Stomach (tissue), 9 donors: ENCODE results near the gene FOXO6. TPM values are rescaled to one million over a fixed set of nuclear protein-coding genes. Genes with fewer than 3 reads are reported as not detected.

Experiments
- DNase-seq, 2 donors: peaks; one replicate each; pipeline versions ENCODE4 v3.0.0 to v3.0.0-alpha.2; 2013 to 2019
- H3K27ac ChIP-seq, 5 donors: fragments of 200-600 bp in 4 of 5; sonication (generic) in 4 of 5; one replicate each; pipeline ENCODE4 v1.5.1; 2013 to 2019; ENCODE audit warnings: mild to moderate bottlenecking in 1 of 5, moderate library complexity in 1 of 5
- H3K27me3 ChIP-seq, 3 donors: fragments of 200-600 bp; sonication (generic); one replicate each; pipeline ENCODE4 v1.5.1; 2017 to 2019; ENCODE audit warnings: mixed run types in 1 of 3
- H3K36me3 ChIP-seq, 4 donors: fragments of 200-600 bp; sonication (generic); 1 replicate in 3 of 4; 2 replicates in 1 of 4; pipeline ENCODE4 v1.5.1; 2016 to 2019
- H3K4me1 ChIP-seq, 4 donors: fragments of 200-600 bp; sonication (generic); one replicate each; pipeline ENCODE4 v1.5.1; 2016 to 2019
- H3K4me3 ChIP-seq, 4 donors: fragments of 200-600 bp; sonication (generic) in 3 of 4; one replicate each; pipeline ENCODE4 v1.5.1; 2016 to 2019; ENCODE audit warnings: mild to moderate bottlenecking in 1 of 4
- H3K9me3 ChIP-seq, 4 donors: fragments of 200-600 bp; sonication (generic); one replicate each; pipeline ENCODE4 v1.5.1; 2016 to 2019
- EP300 ChIP-seq: sonication (generic); formaldehyde crosslinking; IDR thresholded peaks from one replicate; pipeline ENCODE4 v1.6.1; 2017; ENCODE audit warnings: antibody characterized with exemption
- POLR2A ChIP-seq, 4 donors: fragments of 450-650 bp; IDR thresholded peaks; one replicate each; pipeline ENCODE4 v1.6.1; 2016; ENCODE audit warnings: antibody characterized with exemption in 4 of 4, control low read depth in 2 of 4, mild to moderate bottlenecking in 1 of 4, moderate library complexity in 1 of 4
- POLR2AphosphoS5 ChIP-seq, 3 donors: sonication (generic); formaldehyde crosslinking; IDR thresholded peaks; one replicate each; pipeline ENCODE4 v1.6.1; 2016; ENCODE audit warnings: antibody characterized with exemption in 3 of 3
- WGBS, 5 donors: extraction: QIAGEN DNeasy Blood & Tissue Kit in 3 of 5; methylation state at CpG; one replicate each; pipeline versions ENCODE4 v1.1.5 to v1.1.7; 2013 to 2018; 5-methylcytosine and 5-hydroxymethylcytosine counted together
- intact Hi-C: fragments of 100-400 bp; cut with DNase I; formaldehyde crosslinking; loops from one replicate; pipeline ENCODE4 v1.15.1; 2023; ENCODE audit warnings: low total_unique reads
- polyA plus RNA-seq, 3 donors: library from polyadenylated mRNA; stranded (reverse); fragments of 200-250 nt; gene quantifications; one replicate each; pipeline ENCODE4 v1.2.3, GENCODE V29; 2013
- total RNA-seq, 5 donors: library from RNA; depleted of rRNA; stranded (reverse); fragments of >200 nt; gene quantifications; one replicate each; pipeline versions ENCODE4 v1.1.0 to v1.2.3, GENCODE V29; 2014 to 2016
- TF ChIP-seq, protein P1 (sequence below), 7 experiments: fragments of 450-650 bp in 4 of 7; fragments of 200-600 bp in 3 of 7; sonication (generic) in 3 of 7; IDR thresholded peaks; one replicate each; pipeline ENCODE4 v1.5.1; 2016 to 2019; ENCODE audit warnings: antibody characterized with exemption in 7 of 7, control low read depth in 2 of 7, mild to moderate bottlenecking in 1 of 7
- donor health status: healthy with polysubstance abuse.
- donor health status: Bipolar disorder and iron deficiency.
- donor health status: healthy.

The FOXO6 gene
- total and polyA plus RNA-seq, 8 donors: under 0.01 to 1.1 (median 0.60) TPM; not detected in 4

- 82 to 91% (median 90%) methylated on average over 2 to 3 of the region's 3 CpGs for whole genome bisulfite sequencing, 5 donors
- H3K27ac ChIP-seq: no peak overlapping the region
- intact Hi-C loops: no loop called here
- H3K4me3 ChIP-seq: no peak overlapping the region
- H3K27me3 ChIP-seq: peaks cover 0 to 29% (median 5%) of the 10 kb centered on the region in 3 donors
- no peaks in the 10 kb centered on the region for H3K36me3 ChIP-seq
- H3K9me3 ChIP-seq: no peaks in the 10 kb centered on the region
- H3K4me1 ChIP-seq: peaks cover 0 to 13% (median 0%) of the 10 kb centered on the region in 4 donors
- TF ChIP-seq, protein P1, sequence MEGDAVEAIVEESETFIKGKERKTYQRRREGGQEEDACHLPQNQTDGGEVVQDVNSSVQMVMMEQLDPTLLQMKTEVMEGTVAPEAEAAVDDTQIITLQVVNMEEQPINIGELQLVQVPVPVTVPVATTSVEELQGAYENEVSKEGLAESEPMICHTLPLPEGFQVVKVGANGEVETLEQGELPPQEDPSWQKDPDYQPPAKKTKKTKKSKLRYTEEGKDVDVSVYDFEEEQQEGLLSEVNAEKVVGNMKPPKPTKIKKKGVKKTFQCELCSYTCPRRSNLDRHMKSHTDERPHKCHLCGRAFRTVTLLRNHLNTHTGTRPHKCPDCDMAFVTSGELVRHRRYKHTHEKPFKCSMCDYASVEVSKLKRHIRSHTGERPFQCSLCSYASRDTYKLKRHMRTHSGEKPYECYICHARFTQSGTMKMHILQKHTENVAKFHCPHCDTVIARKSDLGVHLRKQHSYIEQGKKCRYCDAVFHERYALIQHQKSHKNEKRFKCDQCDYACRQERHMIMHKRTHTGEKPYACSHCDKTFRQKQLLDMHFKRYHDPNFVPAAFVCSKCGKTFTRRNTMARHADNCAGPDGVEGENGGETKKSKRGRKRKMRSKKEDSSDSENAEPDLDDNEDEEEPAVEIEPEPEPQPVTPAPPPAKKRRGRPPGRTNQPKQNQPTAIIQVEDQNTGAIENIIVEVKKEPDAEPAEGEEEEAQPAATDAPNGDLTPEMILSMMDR (IDR thresholded peaks at IDR 0.05): no peak
- TF ChIP-seq POLR2AphosphoS5 (IDR thresholded peaks at IDR 0.05) (no peak), EP300 (no peak), POLR2A (IDR thresholded peaks at IDR 0.05) (no peak)
- no peak for DNase-seq
Measured at GRCh38 chr1:41397753-41398330, 36.6 kb downstream of the FOXO6 start.

DNA sequence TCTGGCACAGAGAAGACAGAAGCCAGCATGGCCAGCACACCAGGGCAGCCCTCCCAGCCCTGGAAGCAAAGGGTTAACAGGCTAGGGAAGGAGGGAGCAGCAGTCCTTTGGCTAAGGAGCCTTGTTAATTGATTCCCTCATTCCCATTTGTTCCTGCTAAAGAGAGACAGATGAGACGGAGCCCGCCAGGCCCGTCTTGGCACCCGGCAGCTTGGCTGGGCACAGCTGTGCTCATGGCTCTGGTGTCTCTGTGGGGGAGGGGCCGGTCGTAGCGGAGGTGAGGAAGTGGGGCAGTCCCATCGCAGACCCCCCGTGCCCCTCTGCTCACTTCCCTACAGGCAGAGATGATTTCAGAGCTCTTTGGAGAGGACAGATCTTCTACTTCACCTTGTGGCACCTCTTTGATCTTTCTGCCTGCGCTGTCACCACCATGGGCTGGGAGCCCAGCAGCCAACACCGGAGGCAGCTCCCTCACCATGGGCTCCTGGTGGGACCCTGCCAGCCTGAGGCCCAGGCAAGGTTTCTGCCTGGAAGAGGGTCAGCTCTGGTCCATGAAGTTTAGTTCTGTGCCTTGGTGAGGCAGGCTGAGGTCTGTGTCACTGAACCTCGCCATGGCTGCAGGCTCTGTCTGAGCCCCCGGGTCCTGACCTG is 38.0 kb downstream of the FOXO6 start:
- no peak overlapping the region for H3K4me3 ChIP-seq
- DNase-seq: peak in 1 of 2 donors; percentile 61
- 54 to 67% (median 65%) methylated on average over 10 to 13 of the region's 13 CpGs for WGBS, 5 donors
- peaks cover 0 to 16% (median under 1%) of the 10 kb centered on the region in 4 donors for H3K4me1 ChIP-seq
- H3K9me3 ChIP-seq: no peaks in the 10 kb centered on the region
- H3K36me3 ChIP-seq: no peaks in the 10 kb centered on the region
- TF ChIP-seq POLR2AphosphoS5 (IDR thresholded peaks at IDR 0.05) (no peak), EP300 (no peak), POLR2A (IDR thresholded peaks at IDR 0.05) (no peak)
- TF ChIP-seq, protein P1 (IDR thresholded peaks at IDR 0.05): no peak
- peak overlapping the region in 1 of 5 donors; percentile 37 for H3K27ac ChIP-seq
- intact Hi-C loops: no loop called here
- peaks cover 0 to 33% (median 5%) of the 10 kb centered on the region in 3 donors for H3K27me3 ChIP-seq

DNA sequence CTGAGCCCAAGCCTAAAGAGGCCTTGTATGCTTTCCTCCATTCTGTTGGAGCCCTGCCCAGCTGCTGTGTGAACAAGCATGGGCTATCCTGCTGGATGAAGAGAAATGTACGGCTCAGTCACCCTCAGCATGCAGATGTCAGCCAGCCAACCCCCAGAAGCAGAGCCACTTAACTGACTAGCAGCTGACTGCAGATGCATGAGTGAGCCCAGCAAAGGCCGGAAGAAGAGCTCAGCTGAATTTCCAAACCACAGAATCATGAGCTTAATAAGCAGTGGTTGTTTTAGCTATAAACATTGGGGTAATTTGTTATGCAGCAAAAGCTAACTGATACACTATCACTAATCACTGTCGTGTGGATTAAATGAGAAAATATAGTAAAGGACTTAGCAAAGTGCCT is 39.0 kb downstream of the FOXO6 start:
- no peak overlapping the region for H3K4me3 ChIP-seq
- peak; percentile 31 to 43 for DNase-seq
- H3K36me3 ChIP-seq: no peaks in the 10 kb centered on the region
- TF ChIP-seq POLR2A (IDR thresholded peaks at IDR 0.05): no peak
- no peak for TF ChIP-seq POLR2AphosphoS5 (IDR thresholded peaks at IDR 0.05)
- TF ChIP-seq, protein P1 (IDR thresholded peaks at IDR 0.05): no peak
- TF ChIP-seq EP300: no peak
- H3K4me1 ChIP-seq: peaks cover 0 to 21% (median 3%) of the 10 kb centered on the region in 4 donors
- 49 to 82% (median 68%) methylated on average over 3 of the region's 3 CpGs for WGBS, 5 donors
- peaks cover 0 to 33% (median 5%) of the 10 kb centered on the region in 3 donors for H3K27me3 ChIP-seq
- H3K27ac ChIP-seq: no peak overlapping the region
- no peaks in the 10 kb centered on the region for H3K9me3 ChIP-seq
- intact Hi-C loops: no loop called here

- H3K36me3 ChIP-seq: no peaks in the 10 kb centered on the region
- no peak for DNase-seq
- 89 to 95% (median 94%) methylated on average over 2 of the region's 2 CpGs for WGBS, 5 donors
- intact Hi-C loops: no loop called here
- no peak overlapping the region for H3K4me3 ChIP-seq
- H3K27me3 ChIP-seq: peaks cover 0 to 31% (median 0%) of the 10 kb centered on the region in 3 donors
- TF ChIP-seq EP300: no peak
- H3K27ac ChIP-seq: no peak overlapping the region
- peaks cover 0 to 21% (median 3%) of the 10 kb centered on the region in 4 donors for H3K4me1 ChIP-seq
- no peaks in the 10 kb centered on the region for H3K9me3 ChIP-seq
Measured at GRCh38 chr1:41401899-41402298, 40.7 kb downstream of the FOXO6 start.
